HG03342 (cell line): ENCODE data around the gene SLC20A1.

Source experiments
- ATAC-seq: cut with Tn5 transposase; IDR thresholded peaks from one replicate; pipeline ENCODE4 v1.9.1; 2021; ENCODE audit warnings: mild to moderate bottlenecking, moderate library complexity; ENCODE audit not compliant: unreplicated experiment

Gene SLC20A1

DNA sequence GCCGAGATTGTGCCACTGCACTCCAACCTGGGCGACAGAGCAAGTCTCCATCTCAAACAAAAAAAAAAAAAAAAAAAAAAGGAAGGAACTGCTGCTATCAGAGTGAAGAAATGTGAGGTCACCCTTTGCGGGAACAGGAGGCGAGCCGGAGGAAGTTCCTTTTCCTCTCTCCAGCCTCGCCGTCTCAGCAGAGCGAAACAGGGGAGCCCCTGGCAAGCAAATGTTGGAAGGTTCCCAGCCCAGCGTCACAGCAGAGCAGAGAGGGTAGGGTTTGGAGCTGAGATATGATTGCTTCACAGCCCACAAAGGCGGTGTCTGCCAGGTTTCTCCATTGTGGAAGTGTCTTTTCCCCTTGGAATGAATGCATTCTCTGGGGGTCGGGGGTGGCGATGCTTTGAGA lies 28.5 kb downstream of the SLC20A1 start:
- ATAC-seq: no peak

DNA sequence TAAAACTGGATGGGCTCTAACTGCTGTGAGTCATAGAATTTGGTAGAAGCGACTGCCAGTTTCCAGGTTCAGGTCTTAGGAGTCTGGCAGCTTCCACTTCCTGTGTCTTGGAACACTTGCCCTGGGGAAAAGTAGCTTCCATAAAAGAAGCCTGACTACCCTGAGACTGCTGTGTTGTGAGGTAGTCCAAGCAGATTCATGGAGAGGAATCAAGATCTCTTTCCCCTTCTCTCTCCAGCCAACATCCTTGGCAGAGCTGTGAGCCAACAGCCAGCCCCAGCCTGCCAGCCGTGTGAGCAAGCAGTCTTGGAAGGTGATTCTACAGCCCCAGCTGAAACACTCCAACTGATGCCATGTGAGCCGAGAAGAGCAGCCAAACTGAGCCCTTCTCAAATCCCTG lies 33.7 kb downstream of the SLC20A1 start:
- no peak for ATAC-seq

DNA sequence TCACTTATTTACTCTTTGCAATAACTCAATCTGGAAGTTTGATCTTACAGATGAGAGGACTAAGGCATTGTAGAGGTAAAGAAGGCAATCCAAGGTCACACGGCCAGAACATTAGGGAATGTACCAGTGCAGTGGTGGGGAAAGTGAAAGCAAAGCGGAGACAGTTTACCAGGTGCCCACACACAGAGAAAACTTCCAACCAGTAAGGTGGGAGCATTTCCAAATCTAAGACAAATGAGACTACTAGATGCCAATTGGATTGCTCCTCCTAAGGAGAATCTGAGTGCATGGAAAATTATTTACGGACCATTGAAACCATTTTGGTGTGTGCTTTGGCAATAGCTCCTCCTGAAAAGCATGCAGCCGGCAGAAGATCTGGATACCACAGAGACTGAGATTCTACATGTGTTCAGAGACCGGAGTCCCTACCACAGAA lies 34.9 kb downstream of the SLC20A1 start:
- ATAC-seq: no peak

DNA sequence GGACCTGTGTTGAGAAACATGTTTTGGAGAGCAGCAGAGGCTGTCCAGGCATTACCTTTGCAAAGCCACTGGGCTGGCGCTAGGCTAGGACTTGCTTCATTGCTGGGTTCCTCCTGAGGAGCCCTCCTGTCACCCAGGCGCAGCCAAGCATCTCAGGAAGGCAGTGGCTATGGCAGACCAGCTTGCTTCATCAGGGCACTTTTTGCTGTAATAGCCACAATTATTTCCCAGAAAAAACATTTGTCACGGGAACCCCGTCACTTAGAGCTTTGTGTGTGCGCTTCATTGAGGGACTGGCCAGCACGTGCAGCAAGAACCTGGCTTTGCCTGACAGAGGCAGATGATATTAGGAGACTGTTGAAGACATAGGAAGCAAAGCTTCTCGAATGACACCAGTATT lies 36.4 kb downstream of the SLC20A1 start:
- no peak for ATAC-seq

DNA sequence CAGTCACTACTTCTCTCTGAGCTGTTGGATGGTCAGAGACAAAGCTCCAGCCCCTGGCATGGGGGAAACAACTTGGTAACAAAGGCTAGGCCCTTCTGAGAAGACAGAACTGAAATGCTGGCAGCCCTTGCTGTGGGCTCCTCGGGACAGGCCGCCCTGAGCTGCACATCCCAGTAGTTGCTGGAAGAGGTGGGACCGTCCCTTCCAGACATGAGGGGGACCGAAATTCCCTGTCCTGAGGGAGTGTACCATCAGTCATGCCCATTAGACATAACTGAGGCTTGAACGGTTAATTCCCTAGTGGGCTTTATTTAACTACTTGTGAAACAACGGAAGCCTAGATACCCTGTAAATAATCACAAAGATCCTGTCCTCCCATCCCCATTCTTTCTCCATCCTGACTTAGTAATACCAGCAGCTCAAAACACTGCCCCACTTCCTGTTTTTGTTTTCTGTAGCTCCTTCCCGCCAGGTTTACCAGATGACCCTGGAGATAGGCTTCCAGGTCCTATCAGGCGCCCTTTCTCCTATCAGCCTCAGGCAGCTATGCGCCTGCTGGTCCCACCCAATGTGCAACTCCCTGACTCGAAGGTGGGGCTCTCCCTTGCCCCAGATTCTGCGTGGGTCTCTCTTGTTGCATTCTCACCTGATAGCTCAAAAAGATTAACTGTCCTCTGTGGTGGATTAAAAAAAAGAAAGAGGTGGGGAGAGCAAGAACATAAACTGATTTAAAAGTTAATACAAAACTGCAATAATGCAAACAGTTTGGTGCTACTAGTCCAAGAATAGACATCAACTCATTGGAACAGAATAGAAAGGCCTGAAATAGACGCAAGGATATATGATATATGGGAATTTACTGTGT lies 38.0 kb downstream of the SLC20A1 start:
- ATAC-seq: no peak

DNA sequence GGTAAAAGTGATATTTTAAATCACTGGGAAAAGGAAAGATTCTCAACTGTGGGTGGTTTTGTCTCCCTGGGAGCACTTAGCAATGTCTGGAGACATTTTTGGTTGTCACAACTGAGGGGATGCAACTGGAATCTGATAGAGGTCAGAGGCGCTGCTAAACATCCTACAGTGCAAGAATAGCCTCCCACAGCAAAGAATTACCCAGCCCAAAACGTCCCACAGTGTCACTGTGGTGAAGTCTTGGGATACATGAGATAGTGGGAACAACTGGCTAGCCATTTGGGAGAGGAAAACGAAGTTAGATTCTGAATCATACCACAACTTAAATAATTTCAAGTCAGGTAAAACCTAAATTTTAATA lies 38.7 kb downstream of the SLC20A1 start:
- no peak for ATAC-seq

DNA sequence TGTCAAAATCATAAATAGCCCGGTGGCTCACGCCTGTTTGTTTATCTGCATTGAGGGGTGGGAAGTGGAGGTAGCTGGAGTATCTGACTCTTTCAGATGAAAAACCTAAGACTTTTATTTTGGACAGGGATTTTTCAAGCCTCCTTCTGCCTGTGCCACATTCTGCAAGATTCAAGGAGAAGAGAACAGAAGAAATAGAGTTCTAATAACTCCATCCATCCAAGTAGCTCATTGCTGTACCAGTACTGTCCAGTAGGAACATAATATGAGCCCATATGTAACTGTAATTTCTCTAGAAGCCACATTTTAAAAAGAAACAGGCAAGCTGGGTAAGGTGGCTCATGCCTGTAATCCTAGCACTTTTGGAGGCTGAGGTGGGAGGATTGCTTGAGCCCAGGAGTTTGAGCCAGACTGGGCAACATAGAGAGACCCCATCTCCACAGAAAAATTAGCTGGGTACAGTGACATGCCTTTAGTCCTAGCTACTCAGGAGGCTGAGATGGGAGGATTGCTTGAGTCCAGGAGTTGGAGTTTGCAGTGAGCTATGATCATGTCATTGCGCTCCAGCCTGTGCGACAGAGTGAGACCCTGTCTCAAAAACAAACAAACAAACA lies 39.6 kb downstream of the SLC20A1 start:
- no peak for ATAC-seq

DNA sequence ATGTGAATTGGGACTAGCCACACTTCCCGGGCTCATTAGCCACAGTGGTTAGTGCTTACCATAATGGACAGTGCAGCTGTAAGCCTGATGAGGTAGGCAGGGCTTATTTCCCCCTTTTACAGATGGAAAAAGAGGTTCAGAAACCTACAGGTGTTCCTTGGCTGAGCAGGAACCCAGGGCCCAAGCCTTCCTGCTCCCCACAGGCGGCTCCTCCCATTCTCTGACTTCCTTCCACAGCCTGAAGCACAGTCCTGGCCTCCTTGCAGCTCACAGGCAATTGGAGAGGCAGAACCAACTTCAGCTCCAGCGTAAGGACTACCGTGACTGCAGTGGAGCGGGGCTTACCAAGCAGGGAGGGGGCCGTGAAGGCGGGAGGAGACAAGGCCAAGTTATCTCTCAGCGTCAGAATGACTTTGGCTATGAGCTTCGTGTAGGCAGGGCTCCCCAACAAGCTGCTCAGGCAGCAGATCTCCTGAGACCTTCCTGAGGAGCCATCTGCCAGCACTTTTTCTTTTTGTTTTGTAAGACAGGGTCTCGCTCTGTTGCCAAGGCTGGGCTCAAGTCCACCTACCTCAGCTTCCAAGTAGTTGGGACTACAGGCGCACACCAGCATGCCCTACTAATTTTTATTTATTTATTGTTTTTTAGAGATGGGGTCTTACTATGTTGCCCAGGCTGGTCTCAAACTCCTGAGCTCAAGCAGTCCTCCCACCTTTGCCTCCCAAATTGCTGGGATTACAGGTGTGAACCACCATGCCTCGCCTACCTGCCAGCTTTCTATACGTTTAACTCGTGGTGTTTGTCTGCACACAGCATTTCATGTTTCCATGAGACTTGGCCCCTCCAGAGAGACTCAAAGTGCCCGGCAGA lies 40.8 kb downstream of the SLC20A1 start:
- no peak for ATAC-seq

DNA sequence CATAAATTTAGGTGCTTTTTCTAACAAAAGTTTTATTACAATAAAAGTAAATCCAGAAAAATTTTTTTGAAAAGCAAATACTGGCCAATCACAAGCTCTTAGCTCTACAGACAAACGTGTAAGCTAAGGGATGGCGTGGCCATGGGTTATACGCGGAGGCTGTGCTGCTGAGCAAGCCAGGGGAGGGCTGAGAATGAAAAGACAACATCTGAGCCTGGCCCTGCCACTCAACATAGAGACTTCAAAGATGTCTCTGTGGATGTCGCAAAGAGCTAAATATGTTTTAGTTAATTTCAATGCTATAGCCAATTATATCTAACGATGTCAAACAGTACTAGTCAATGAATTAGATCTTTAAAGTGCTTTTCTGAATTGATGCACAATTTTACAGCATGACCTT lies 41.8 kb downstream of the SLC20A1 start:
- no peak for ATAC-seq

DNA sequence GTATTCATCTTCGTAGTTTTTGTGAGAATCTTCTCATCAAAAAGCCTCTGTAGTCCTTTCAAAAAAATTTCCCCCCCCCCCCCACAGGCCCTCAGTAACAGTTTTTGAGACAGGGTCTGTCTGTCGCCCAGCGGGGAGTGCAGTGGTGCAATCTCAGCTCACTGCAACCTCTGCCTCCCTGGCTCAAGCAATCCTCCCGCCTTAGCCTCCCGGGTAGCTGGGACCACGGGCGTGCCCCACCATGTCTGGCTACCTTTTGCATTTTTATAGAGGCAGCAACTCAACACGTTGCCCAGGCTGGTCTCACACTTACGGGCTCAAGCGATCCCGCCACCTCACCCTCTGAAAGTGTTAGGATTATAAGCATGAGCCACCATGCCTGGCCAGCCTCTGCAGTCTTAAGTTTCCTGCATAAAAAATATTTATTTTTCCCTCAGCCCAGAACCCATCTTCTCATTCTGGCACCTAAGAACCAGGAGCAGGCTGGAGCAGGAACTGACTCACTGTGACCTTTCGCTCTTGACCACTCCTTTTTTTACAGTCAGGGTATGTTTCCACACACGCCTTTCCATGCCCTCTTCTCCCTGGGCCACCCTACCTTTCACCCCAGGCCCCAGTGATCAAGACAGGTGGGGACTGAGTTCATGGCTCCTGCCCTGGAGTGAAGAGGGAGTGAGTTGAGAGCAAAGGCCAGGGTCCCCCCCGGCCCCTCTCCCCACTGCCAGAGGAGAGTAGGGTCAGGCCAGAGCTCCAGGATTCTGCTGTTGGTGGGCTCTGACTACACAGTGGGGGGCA lies 42.5 kb downstream of the SLC20A1 start:
- ATAC-seq: no peak

DNA sequence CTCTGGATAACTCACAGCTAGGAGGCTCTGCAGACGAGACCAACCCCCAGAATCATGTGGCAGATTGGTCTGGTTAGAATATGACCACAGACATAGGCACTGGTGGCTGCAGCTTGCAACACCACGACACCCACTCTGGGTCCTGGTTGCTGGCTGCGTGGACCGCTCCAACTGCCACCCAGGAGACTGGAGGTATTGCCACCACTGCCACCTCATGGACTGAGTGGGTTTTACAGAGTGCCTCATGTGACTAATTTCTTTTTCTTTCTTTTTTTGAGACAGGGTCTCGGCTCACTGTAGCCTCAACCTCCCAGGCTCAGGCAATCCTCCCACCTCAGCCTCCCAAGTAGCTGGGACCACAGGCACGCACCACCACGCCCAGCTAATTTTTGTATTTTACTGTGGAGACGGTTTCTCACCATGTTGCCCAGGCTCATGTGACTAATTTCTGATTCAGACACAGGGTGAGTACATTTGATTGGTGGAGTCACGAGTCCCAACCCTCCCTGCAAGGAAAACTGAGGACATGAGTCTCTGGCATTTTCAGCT lies 45.2 kb downstream of the SLC20A1 start:
- ATAC-seq: peak; percentile 50

DNA sequence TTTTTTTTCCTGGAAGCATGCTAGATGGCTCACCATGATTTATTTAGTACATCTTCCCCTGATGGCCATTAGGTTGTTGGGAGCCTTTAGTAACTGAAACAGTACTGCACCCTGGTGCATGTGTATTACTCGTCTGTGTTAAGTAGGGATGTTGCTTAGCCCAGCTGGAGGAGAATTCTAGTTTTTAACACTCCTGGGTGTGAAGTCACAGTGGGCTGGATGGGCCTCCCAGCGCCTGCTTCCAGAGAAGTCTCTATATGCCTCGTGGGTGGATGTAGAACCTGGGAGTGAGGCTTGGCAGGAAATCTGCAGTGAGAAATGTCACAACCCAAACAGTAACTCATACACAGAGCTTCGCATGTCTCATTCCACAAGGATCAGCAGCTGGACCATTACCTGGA lies 46.1 kb downstream of the SLC20A1 start:
- no peak for ATAC-seq

DNA sequence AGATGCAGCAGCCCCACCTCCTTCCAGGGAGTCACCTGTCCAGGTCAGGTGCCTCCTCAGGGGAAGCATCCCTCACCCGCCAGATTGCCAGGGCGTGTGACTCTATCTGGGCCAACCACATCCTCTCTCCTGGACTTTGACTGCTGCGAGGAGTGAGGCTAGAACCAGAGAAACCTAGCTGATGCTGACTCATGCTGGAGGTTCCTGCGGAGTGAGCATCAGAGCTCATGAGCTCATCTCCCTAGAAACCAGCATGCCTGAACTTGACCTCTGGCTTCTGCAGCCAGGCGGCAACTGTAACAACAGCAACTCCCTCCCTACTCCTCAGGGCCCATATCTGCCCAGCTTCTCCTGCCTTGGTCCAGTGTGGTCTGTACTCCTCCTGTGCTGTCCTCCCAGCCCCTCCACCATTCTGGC lies 46.8 kb downstream of the SLC20A1 start:
- ATAC-seq: peak; percentile 88

DNA sequence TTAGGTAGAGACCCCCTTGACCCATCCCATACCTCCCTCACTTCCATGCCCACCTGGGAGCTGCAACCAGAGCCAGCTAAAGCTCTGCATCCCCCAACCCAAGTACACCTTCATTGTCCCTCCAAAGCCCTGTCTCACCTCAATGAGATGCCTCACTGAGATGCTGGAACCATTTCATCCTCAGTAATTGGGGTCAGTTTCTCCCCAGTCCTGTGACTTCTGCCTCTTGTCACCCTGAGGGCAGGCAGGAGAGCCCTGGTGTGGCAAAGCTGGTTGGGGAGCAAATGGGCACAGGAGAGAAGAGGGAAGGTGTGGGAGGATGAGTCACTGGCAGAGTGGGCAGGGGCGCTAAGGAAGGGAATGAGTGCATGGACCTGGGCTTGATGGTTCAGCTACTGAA lies 47.2 kb downstream of the SLC20A1 start:
- no peak for ATAC-seq

DNA sequence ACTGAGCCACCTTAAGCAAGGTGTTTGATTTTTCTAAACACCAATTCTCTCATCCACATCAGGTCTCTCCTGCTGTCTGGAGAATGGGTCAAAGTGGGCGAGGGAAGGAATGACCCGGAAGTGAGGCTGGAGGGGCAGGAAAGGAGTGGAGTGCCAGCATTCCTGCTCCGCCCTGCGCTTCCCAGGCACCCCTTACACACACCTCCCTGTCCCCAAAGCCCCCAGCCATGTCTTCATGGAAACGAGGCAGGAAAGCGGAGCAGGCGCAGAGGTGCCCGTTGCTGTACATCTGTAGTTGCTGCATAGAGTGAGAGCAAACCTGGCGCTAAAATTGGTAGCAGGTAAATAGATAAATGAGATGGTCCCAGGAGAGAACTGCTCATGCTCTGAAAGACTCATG lies 47.9 kb downstream of the SLC20A1 start:
- ATAC-seq: no peak

DNA sequence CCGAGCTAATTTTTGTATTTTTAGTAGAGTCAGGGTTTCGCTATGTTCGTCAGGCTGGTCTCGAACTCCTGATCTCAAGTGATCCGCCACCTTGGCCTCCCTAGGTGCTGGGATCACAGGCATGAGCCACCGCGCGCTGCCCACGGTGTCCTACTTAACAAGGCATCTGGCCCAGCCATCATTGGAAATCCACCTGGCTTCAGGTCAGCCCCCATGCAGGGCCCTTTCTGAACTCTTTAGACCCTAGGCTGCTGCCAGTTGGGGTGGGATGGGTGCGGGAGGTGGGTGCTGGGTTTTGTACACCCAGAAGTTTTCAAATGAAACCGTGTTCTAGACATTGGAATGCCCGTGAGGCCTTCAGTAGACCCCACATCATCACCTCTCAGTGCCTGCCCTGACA lies 48.4 kb downstream of the SLC20A1 start:
- ATAC-seq: no peak

DNA sequence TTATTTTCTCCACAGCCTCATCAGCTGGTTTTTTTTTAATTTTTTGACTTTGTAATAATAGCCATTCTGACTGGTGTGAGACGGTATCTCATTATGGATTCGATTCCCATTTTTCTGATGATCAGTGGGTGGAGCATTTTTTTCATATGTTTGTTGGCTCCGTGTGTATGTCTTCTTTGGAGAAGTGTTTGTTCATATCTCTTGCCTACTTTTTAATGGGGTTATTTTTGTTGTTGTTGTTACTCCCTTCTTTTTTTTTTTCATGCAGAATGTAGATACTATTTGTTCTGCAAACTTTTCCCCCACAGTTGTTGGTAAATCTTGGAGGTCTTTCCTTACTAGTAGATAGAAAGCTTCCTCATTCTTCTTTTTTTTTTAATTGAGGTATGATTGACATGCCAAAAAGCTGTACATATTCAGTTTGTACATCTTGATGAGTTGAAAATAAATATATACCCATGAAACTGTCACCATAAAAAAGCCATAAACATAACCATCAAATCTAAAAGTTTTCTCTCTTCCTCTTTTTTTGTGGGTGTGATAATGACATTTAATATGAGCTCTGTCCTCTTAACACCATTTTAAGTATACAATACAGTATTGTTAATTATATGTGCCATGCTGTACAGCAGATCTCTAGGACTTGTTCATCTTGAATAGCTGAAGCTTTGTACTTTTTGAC lies 53.2 kb downstream of the SLC20A1 start:
- ATAC-seq: no peak

DNA sequence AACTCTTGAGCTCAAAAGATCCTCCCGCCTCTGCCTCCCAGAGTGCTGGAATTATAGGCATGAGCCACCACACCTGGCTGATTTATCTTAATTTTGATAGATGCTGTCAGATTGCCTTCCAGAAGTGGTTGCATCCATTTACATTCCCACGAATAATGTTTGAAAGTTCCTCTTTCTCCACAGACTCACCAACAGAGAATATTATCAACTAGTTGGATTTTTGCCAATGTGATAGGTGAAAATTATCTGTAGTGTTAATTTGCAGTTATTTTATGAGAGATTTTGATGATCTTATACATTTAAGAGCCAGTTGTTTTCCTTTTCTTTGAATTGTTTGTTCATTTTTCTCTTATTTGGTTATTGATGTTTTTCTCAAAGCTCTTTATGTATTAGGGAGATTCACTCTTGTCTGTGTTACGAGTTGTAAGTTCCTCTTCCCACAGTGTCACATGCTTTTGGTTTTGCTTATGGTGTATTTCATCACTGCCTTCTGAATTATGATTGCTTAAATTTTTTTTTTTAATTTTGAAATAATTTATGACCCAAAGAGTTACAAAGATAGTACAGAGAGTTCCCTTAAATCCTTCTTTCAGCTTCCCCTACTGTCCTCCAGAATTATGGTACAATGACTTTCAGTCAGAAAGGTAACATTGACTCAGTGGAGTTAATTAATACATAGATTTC lies 54.4 kb downstream of the SLC20A1 start:
- ATAC-seq: no peak

DNA sequence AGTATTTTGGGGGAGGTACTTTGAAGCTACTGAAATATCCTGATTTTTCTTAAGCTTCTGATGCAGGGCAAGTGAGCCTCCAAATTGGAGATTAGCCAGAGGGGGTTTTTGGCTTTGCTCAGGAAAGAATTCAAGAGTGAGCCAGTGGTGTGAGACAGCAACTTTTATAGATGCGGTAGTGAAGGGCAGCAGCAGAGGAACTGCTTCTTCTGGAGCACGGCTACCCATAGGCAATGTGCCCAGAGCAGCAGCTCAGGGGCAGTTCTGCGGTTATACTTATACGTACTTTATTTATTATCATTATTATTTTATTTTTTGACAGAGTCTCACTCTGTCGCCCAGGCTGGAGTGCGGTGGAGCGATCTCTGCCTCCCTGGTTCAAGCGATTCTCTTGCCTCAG lies 55.3 kb downstream of the SLC20A1 start:
- no peak for ATAC-seq
